Peyer's patch (tissue), 4 donors: ENCODE measurements around the gene TAF13. TPM values are rescaled to one million over a fixed set of nuclear protein-coding genes. Genes with fewer than 3 reads are reported as not detected.

Experiments
- DNase-seq, 3 donors: peaks; one replicate each; pipeline ENCODE4 v3.0.0-alpha.2; 2017 to 2019
- H3K27ac ChIP-seq, 4 donors: fragments of 200-600 bp; sonication (generic); one replicate each; pipeline ENCODE4 v1.5.1; 2016 to 2019
- H3K27me3 ChIP-seq, 2 donors: fragments of 200-600 bp; sonication (generic); one replicate each; pipeline ENCODE4 v1.5.1; 2019
- H3K36me3 ChIP-seq, 3 donors: fragments of 200-600 bp; sonication (generic); one replicate each; pipeline ENCODE4 v1.5.1; 2016 to 2019
- H3K4me1 ChIP-seq, 4 donors: fragments of 200-600 bp; sonication (generic); one replicate each; pipeline ENCODE4 v1.5.1; 2016 to 2019
- H3K4me3 ChIP-seq, 4 donors: fragments of 200-600 bp; sonication (generic); 1 replicate in 3 of 4; 2 replicates in 1 of 4; pipeline ENCODE4 v1.5.1; 2016 to 2019; ENCODE audit warnings: mild to moderate bottlenecking in 1 of 4
- H3K9me3 ChIP-seq, 4 donors: fragments of 200-600 bp; sonication (generic); one replicate each; pipeline ENCODE4 v1.5.1; 2016 to 2019; ENCODE audit warnings: mild to moderate bottlenecking in 1 of 4
- POLR2A ChIP-seq, 2 donors: fragments of 450-650 bp; IDR thresholded peaks; one replicate each; pipeline ENCODE4 v1.5.1; 2017; ENCODE audit warnings: antibody characterized with exemption in 2 of 2, mild to moderate bottlenecking in 2 of 2, moderate library complexity in 2 of 2
- total RNA-seq, 4 donors: library from RNA; depleted of rRNA; stranded (reverse); fragments of >200 nt; gene quantifications; one replicate each; pipeline ENCODE4 v1.1.0, GENCODE V29; 2016
- TF ChIP-seq, protein P1 (sequence below), 6 experiments: fragments of 450-650 bp in 4 of 6; fragments of 200-600 bp in 2 of 6; sonication (generic) in 1 of 6; IDR thresholded peaks; one replicate each; pipeline ENCODE4 v1.5.1; 2017 to 2019; ENCODE audit warnings: antibody characterized with exemption in 6 of 6, mild to moderate bottlenecking in 3 of 6, moderate library complexity in 1 of 6

TAF13 gene
- total RNA-seq, 4 donors from 2014 or later: 21.2 to 39.6 (median 22.8) TPM

DNA sequence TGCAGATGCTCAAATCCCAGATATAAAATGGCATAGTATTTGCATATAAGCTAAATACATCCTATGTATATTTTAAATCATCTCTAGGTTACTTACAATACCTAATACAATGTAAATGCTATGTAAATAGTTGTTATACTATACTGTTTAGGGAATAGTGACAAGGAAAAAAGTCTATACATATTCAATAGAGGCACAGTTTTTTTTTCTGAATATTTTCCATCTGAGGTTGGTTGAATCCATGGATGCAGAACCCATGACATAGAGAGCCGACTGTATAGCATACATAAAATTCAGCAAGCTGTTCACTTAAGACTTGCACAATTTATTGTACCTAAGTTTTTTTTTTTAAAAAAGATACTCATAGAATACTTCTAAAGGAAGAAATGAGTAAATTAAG lies 6.5 kb downstream of the TAF13 start:
- DNase-seq: no peak
- H3K9me3 ChIP-seq: no peaks in the 10 kb centered on the region
- no peak overlapping the region for H3K27ac ChIP-seq
- no peaks in the 10 kb centered on the region for H3K27me3 ChIP-seq
- H3K36me3 ChIP-seq: peaks cover 0 to 49% (median 0%) of the 10 kb centered on the region in 3 donors
- H3K4me1 ChIP-seq: no peaks in the 10 kb centered on the region
- TF ChIP-seq POLR2A (IDR thresholded peaks at IDR 0.05): no peak
- TF ChIP-seq, protein P1, sequence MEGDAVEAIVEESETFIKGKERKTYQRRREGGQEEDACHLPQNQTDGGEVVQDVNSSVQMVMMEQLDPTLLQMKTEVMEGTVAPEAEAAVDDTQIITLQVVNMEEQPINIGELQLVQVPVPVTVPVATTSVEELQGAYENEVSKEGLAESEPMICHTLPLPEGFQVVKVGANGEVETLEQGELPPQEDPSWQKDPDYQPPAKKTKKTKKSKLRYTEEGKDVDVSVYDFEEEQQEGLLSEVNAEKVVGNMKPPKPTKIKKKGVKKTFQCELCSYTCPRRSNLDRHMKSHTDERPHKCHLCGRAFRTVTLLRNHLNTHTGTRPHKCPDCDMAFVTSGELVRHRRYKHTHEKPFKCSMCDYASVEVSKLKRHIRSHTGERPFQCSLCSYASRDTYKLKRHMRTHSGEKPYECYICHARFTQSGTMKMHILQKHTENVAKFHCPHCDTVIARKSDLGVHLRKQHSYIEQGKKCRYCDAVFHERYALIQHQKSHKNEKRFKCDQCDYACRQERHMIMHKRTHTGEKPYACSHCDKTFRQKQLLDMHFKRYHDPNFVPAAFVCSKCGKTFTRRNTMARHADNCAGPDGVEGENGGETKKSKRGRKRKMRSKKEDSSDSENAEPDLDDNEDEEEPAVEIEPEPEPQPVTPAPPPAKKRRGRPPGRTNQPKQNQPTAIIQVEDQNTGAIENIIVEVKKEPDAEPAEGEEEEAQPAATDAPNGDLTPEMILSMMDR (IDR thresholded peaks at IDR 0.05): no peak
- no peak overlapping the region for H3K4me3 ChIP-seq

DNA sequence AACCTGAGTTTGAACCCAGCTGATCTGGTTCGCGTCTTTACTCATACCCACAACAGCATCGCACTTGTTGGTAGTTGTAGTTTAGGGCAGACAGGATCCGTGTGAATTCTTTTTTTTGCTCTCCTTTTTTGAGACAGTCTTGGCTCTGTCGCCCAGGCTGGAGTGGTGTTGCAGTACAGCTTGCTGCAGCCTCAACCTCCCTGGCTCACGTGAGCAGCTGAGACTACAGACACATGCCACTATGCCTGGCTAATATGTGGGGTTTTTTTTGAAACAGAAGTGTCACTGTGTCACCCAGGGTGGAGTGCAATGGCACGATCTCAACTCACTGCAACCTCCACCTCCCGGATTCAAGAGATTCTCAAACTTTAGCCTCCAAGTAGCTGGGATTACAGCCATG lies 7.9 kb downstream of the TAF13 start:
- H3K4me3 ChIP-seq: no peak overlapping the region
- H3K27me3 ChIP-seq: no peaks in the 10 kb centered on the region
- TF ChIP-seq, protein P1 (IDR thresholded peaks at IDR 0.05): no peak
- no peak for TF ChIP-seq POLR2A (IDR thresholded peaks at IDR 0.05)
- H3K27ac ChIP-seq: no peak overlapping the region
- H3K4me1 ChIP-seq: no peaks in the 10 kb centered on the region
- H3K9me3 ChIP-seq: no peaks in the 10 kb centered on the region
- H3K36me3 ChIP-seq: peaks cover 0 to 50% (median 0%) of the 10 kb centered on the region in 3 donors
- no peak for DNase-seq

DNA sequence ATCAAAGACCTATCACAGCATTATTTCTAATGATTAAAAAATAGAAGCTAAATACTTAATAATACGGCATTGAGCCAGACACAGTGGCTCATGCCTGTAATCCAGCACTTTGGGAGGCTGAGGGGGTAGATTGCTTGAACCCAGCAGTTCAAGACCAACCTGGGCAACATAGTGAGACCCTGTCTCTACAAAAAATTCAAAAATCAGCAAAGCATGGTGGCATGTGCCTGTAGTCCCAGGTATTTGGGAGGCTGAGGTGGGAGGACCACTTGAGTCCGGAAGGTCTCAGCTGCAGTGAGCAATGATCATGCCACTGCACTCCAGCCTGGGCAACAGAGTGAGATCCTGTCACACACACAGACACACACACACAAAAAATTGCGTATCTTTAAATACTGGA lies 10.7 kb downstream of the TAF13 start:
- no peaks in the 10 kb centered on the region for H3K27me3 ChIP-seq

DNA sequence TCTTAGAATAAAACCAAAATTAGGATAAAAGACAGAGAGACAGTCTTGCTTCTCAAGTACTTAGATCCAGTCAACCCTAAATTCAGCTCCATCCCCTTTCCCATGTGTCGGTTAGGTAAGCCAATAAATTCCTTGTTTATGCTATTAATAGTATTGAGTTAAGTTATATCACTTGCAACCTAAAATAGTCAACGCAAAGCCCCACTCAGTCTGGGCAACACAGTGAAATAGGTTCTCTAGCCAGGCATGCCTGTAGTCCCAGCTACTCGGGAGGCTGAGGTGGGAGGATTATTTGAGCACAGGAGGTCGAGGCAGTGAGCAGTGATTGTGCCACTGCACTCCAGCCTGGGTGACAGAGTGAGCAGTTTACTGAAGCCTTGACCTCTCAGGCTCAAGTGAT lies 14.6 kb downstream of the TAF13 start:
- no peaks in the 10 kb centered on the region for H3K9me3 ChIP-seq
- no peak overlapping the region for H3K4me3 ChIP-seq
- no peaks in the 10 kb centered on the region for H3K4me1 ChIP-seq
- TF ChIP-seq, protein P1 (IDR thresholded peaks at IDR 0.05): no peak
- TF ChIP-seq POLR2A (IDR thresholded peaks at IDR 0.05): no peak
- DNase-seq: no peak
- no peak overlapping the region for H3K27ac ChIP-seq
- H3K36me3 ChIP-seq: peaks cover 0 to 18% (median 0%) of the 10 kb centered on the region in 3 donors
- H3K27me3 ChIP-seq: no peaks in the 10 kb centered on the region

More for the DNA sequence above, 10.7 kb downstream of the TAF13 start:
- H3K9me3 ChIP-seq: no peaks in the 10 kb centered on the region
- H3K4me1 ChIP-seq: no peaks in the 10 kb centered on the region
- H3K4me3 ChIP-seq: no peak overlapping the region
- TF ChIP-seq, protein P1 (IDR thresholded peaks at IDR 0.05): no peak
- TF ChIP-seq POLR2A (IDR thresholded peaks at IDR 0.05): no peak
- DNase-seq: no peak
- no peak overlapping the region for H3K27ac ChIP-seq
- peaks cover 0 to 45% (median 0%) of the 10 kb centered on the region in 3 donors for H3K36me3 ChIP-seq

DNA sequence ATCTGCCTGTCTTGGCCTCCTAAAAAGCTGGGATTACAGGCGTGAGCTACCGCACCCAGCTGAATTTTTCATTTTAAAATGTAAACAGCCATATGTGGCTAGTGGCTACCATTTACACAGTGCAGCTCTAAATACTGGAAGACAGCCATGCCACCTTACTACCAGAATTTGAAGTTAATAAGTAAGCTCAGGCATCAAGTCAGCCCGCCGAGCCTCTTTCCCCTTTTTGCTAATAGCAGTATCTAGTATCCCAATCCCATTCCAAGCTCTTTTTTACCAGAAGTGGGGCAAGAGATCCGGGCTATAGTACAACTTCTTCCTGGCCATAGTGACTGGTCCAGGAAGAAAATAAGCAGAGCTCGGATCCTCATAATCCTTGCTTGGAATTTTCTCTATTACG lies 15.1 kb downstream of the TAF13 start:
- Histone ChIP-seq H3K27ac (no peak overlapping the region), H3K4me3 (no peak overlapping the region), H3K9me3 (no peaks in the 10 kb centered on the region), H3K36me3 (peaks cover 0 to 17% (median 0%) of the 10 kb centered on the region in 3 donors), H3K27me3 (no peaks in the 10 kb centered on the region), H3K4me1 (no peaks in the 10 kb centered on the region)
- no peak for DNase-seq
- TF ChIP-seq, protein P1 (IDR thresholded peaks at IDR 0.05): no peak
- no peak for TF ChIP-seq POLR2A (IDR thresholded peaks at IDR 0.05)

DNA sequence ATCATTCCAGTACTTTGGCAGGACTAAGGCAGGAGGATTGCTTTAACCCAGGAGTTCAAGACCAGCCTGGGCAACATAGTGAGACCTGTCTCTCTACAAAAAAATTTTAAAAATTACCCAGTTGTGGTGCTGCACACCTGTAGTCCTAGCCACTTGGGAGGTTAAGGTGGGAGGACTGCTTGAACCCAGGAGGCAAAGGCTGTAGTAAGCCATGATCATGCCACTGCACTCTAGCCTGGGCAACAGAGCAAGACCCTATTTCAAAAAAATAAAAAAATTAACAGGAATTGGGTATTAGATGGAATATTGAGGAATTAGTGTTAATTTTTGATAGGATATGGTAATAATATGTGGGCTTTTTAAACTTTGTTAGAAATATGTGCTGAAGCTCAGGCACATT lies 16.8 kb downstream of the TAF13 start:
- H3K27me3 ChIP-seq: no peaks in the 10 kb centered on the region
- H3K4me3 ChIP-seq: no peak overlapping the region
- H3K27ac ChIP-seq: no peak overlapping the region
- no peaks in the 10 kb centered on the region for H3K4me1 ChIP-seq
- no peaks in the 10 kb centered on the region for H3K9me3 ChIP-seq
- H3K36me3 ChIP-seq: peaks cover 0 to 8% (median 0%) of the 10 kb centered on the region in 3 donors
- TF ChIP-seq, protein P1 (IDR thresholded peaks at IDR 0.05): no peak
- TF ChIP-seq POLR2A (IDR thresholded peaks at IDR 0.05): no peak
- DNase-seq: no peak
